GM12892 (cell line): ENCODE measurements around the gene CCDC141.

Source experiments
- DNase-seq: peaks from one replicate; pipeline ENCODE4 v3.0.0; 2011; ENCODE audit not compliant: insufficient read length
- FAIRE-seq: peaks from 2 replicates; lab custom pipeline; 2011; peaks lifted over from hg19 to GRCh38; lab: Jason Lieb, UNC
- POLR2A ChIP-seq: IDR thresholded peaks from 2 replicates; pipeline ENCODE4 v1.6.1; 2011; ENCODE audit warnings: low read depth, low read length, control low read depth
- POLR2AphosphoS5 ChIP-seq: IDR thresholded peaks from 2 replicates; pipeline ENCODE4 v1.6.1; 2011; ENCODE audit warnings: low read depth, low read length, control low read depth
- TAF1 ChIP-seq: IDR thresholded peaks from 2 replicates; pipeline ENCODE4 v1.6.1; 2011; ENCODE audit warnings: low read depth, mild to moderate bottlenecking, control low read depth, low read length, borderline replicate concordance

Gene CCDC141

GRCh38 chr2:178877874-178878273, 172.1 kb downstream of the CCDC141 start:
- DNase-seq (no peak), FAIRE-seq (no peak)
- TF ChIP-seq POLR2A (no peak), TAF1 (no peak), POLR2AphosphoS5 (no peak)

- FAIRE-seq: no peak
Measured at GRCh38 chr2:178874529-178875240, 175.3 kb downstream of the CCDC141 start.

GRCh38 chr2:178873912-178874311, 176.0 kb downstream of the CCDC141 start:
- no peak for FAIRE-seq
- TF ChIP-seq POLR2A (no peak), TAF1 (no peak), POLR2AphosphoS5 (no peak)
- DNase-seq: no peak

More at GRCh38 chr2:178874529-178875240, 175.3 kb downstream of the CCDC141 start:
- no peak for DNase-seq
- TF ChIP-seq POLR2A: no peak
- TF ChIP-seq TAF1: no peak
- no peak for TF ChIP-seq POLR2AphosphoS5

- DNase-seq (no peak), FAIRE-seq (no peak)
- no peak for TF ChIP-seq POLR2A
- no peak for TF ChIP-seq POLR2AphosphoS5
- no peak for TF ChIP-seq TAF1
Measured at GRCh38 chr2:178871536-178871935, 178.4 kb downstream of the CCDC141 start.

- FAIRE-seq (no peak), DNase-seq (no peak)
- TF ChIP-seq TAF1 (no peak), POLR2A (no peak), POLR2AphosphoS5 (no peak)
Measured at GRCh38 chr2:178870703-178871102, 179.2 kb downstream of the CCDC141 start.

GRCh38 chr2:178865999-178866398, 183.9 kb downstream of the CCDC141 start:
- FAIRE-seq (no peak), DNase-seq (no peak)
- no peak for TF ChIP-seq POLR2A

- TF ChIP-seq POLR2A (no peak), POLR2AphosphoS5 (no peak), TAF1 (no peak)
- DNase-seq: no peak
- no peak for FAIRE-seq
Measured at GRCh38 chr2:178865146-178865936, 184.6 kb downstream of the CCDC141 start.

DNA sequence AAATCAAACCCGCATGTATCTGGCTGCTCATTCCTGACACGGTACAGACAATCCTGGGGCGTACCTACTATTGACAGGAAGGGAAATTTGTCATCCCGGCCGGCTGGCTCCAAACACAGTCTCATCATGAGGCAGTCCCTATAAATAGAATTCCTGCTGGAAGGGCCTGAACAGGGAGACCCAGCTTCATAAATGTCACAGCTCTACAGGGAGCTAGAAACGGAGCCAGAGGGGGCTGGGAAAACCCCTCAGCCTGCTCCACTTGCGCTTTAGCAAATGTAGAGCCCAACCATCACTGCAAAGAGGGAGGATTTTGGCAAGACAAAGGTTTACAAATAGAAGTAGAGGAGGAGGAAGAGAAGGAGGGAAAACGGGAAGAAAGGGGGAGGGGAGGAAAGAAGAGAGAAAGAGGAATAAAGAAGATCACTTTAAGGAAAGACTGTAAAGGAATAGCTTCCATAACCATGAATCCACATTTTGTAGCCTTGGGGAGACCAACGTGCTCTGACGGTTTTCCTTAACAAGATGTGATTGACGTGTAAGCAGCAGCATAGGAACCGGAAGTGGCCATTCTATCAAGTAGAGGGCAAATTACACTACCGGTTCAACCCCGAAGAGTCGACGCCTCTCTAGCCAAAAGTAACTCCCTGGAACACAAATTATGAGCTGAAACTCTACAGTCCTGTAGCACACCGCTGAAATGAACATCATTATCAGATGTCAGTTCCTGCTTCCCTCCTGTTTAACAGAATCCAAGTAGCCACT, 185.9 kb downstream of the CCDC141 start:
- TF ChIP-seq POLR2AphosphoS5: no peak
- TF ChIP-seq POLR2A: no peak
- no peak for TF ChIP-seq TAF1
- FAIRE-seq: no peak
- no peak for DNase-seq

GRCh38 chr2:178863130-178863855, 186.6 kb downstream of the CCDC141 start:
- DNase-seq: no peak
- TF ChIP-seq POLR2A (no peak), POLR2AphosphoS5 (no peak), TAF1 (no peak)
- no peak for FAIRE-seq

DNA sequence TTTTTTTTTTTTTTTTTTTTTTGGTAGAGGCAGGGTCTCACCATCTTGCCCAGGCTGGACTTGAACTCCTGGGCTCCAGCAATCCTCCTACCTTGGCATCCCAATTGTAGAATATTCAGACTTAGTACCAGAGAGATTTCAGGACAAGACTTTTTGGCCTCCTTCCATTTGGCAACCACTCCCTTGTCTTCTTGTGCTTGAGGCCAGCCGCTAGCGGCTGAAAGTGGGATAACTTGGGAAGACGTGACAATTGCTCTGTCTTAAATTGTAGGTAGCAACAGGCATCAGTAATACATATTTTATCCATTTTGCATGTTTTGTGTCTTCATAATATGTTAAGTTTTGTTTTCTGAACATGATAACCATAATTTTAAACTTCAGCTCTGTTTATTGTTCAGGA, 189.4 kb downstream of the CCDC141 start:
- TF ChIP-seq TAF1 (no peak), POLR2A (no peak), POLR2AphosphoS5 (no peak)
- no peak for FAIRE-seq
- DNase-seq: no peak

DNA sequence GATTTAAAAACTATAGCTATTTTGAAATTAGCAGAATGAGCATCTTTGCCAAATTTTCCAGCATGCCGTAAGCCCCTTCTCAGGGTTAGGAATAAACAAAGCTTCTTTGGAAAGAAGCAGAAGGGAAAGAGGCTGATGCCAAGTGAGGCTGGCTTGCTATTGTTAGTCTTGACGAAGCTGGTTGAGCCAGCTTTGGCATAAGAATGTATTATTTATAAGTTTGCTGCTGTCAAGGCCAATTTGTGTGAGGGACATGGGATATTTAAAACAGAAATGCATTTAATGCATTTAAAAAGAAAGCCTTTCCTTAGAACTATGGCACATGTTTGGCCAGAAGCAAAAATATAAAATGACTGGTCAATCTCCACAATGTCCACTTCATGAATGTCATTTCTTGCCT, 190.2 kb downstream of the CCDC141 start:
- DNase-seq (no peak), FAIRE-seq (no peak)
- TF ChIP-seq TAF1 (no peak), POLR2A (no peak), POLR2AphosphoS5 (no peak)
